K562 (cell line): ENCODE results near the gene MAGI2. TPM values are rescaled to one million over a fixed set of nuclear protein-coding genes. Genes with fewer than 3 reads are reported as not detected.

Source experiments
- ARHGAP35 ChIP-seq: fragments of 450-650 bp; IDR thresholded peaks from 2 replicates; pipeline ENCODE4 v1.6.1; 2018; ENCODE audit not compliant: partially characterized antibody
- GATAD2A ChIP-seq: fragments of 450-650 bp; IDR thresholded peaks from 2 replicates; pipeline ENCODE4 v1.6.1; 2017
- KLF1 ChIP-seq: fragments of 450-650 bp; IDR thresholded peaks from 2 replicates; pipeline ENCODE4 v1.6.1; 2016; ENCODE audit warnings: missing genetic modification characterization, missing compliant biosample characterization
- POLR2H ChIP-seq: IDR thresholded peaks from 2 replicates; pipeline ENCODE4 v1.6.1; 2016; ENCODE audit warnings: missing genetic modification characterization, low read depth, mild to moderate bottlenecking, control low read depth, missing compliant biosample characterization, moderate library complexity
- PRPF4 ChIP-seq: fragments of 200-400 bp; formaldehyde crosslinking; IDR thresholded peaks from one replicate; pipeline ENCODE4 v1.6.1; 2017; ENCODE audit warnings: low read length, low read depth, mild to moderate bottlenecking; ENCODE audit not compliant: insufficient read depth, poor library complexity, severe bottlenecking
- PTTG1 ChIP-seq: fragments of 450-650 bp; IDR thresholded peaks from 2 replicates; pipeline ENCODE4 v1.6.1; 2016; ENCODE audit warnings: low read depth, mild to moderate bottlenecking, missing genetic modification characterization, missing compliant biosample characterization
- SMARCE1 ChIP-seq: fragments of 450-650 bp; IDR thresholded peaks from 2 replicates; pipeline ENCODE4 v1.7.1; 2016; ENCODE audit warnings: mild to moderate bottlenecking
- TBP ChIP-seq: optimal IDR thresholded peaks from 2 replicates; pipeline ENCODE3; 2011; ENCODE audit warnings: low read depth, low read length, improper control_type of control experiment
- TEAD4 ChIP-seq, 2 experiments: sonication (generic) in 1 of 2; formaldehyde crosslinking in 1 of 2; IDR thresholded peaks; 2 replicates each; pipeline versions ENCODE4 v1.6.1 to v1.8.0; 2012 to 2022; ENCODE audit warnings: borderline replicate concordance in 1 of 2, inconsistent platforms in 1 of 2, low read length in 1 of 2, mild to moderate bottlenecking in 1 of 2, missing genetic modification reagents in 1 of 2
- TGIF2 ChIP-seq: sonication (generic); formaldehyde crosslinking; IDR thresholded peaks from 2 replicates; pipeline ENCODE4 v1.8.1; 2022; ENCODE audit warnings: mild to moderate bottlenecking, missing genetic modification reagents, moderate library complexity
- WHSC1 ChIP-seq: IDR thresholded peaks from one replicate; pipeline ENCODE4 v1.6.1; 2012; ENCODE audit warnings: low read length, control low read depth, inconsistent platforms
- ZNF133 ChIP-seq: fragments of 250-450 bp; sonication (Bioruptor Pico); IDR thresholded peaks from 2 replicates; pipeline ENCODE4 v1.4.0; 2020; ENCODE audit warnings: mild to moderate bottlenecking
- ZNF134 ChIP-seq: fragments of 250-450 bp; sonication (Bioruptor Pico); conservative IDR thresholded peaks from 2 replicates; pipeline ENCODE4 v1.4.0; 2020
- ZNF140 ChIP-seq: fragments of 250-450 bp; sonication (Bioruptor Pico); IDR thresholded peaks from 2 replicates; pipeline ENCODE4 v1.8.0; 2021; ENCODE audit warnings: moderate library complexity, mild to moderate bottlenecking, inconsistent platforms
- ZNF347 ChIP-seq: fragments of 450-650 bp; formaldehyde crosslinking; IDR thresholded peaks from 2 replicates; pipeline ENCODE4 v1.4.0; 2020; ENCODE audit warnings: low read depth, mild to moderate bottlenecking, moderate library complexity
- polyA plus RNA-seq, 8 experiments: library from polyadenylated mRNA; depleted of rRNA in 4 of 8; stranded (reverse) in 5 of 8; unstranded in 3 of 8; fragments of >200 nt; fragmentation: Nextera tagmentation in 2 of 8; fragmentation: Illumina TruSeq in 1 of 8; extraction: Ambion mirVana in 2 of 8; extraction: Trizol in 1 of 8; gene quantifications; 2 replicates each; pipeline versions ENCODE4 v1.2.1 to v1.2.3, GENCODE V29; 2011 to 2014; ENCODE audit warnings: inconsistent platforms in 1 of 8, missing spikeins in 1 of 8
- total RNA-seq, 7 experiments: library from RNA; depleted of rRNA in 6 of 7; stranded (reverse); fragments of >200 nt in 6 of 7; fragmentation: Illumina TruSeq in 2 of 7; extraction: Trizol in 2 of 7; gene quantifications; 2 replicates each; pipeline versions ENCODE4 v1.2.1 to v1.2.3, GENCODE V29; 2011 to 2021; ENCODE audit warnings: low replicate concordance in 1 of 7
- TF ChIP-seq, protein P1 (sequence below): sonication (generic); formaldehyde crosslinking; IDR thresholded peaks from 2 replicates; pipeline ENCODE4 v1.8.0; 2022; ENCODE audit warnings: missing genetic modification reagents, mild to moderate bottlenecking, moderate library complexity, borderline replicate concordance
- TF ChIP-seq, protein P2 (sequence below): fragments of 250-450 bp; sonication (Bioruptor Pico); IDR thresholded peaks from 2 replicates; pipeline ENCODE4 v1.4.0; 2020; ENCODE audit warnings: mild to moderate bottlenecking, moderate library complexity
- TF ChIP-seq, protein P3 (sequence below): sonication (generic); formaldehyde crosslinking; IDR thresholded peaks from 2 replicates; pipeline ENCODE4 v1.8.0; 2023; ENCODE audit warnings: mild to moderate bottlenecking, missing genetic modification reagents
- TF ChIP-seq, protein P4 (sequence below): fragments of 250-450 bp; sonication (Bioruptor Pico); IDR thresholded peaks from 2 replicates; pipeline ENCODE4 v1.9.0; 2021; ENCODE audit warnings: mild to moderate bottlenecking, inconsistent platforms

Gene MAGI2
- total and polyA plus RNA-seq, 9 of the 15 experiments (the other 6 are each of a cell fraction or from before 2014, with no cell fraction given) = 0.27 to 1.4 (median 0.70) TPM

DNA sequence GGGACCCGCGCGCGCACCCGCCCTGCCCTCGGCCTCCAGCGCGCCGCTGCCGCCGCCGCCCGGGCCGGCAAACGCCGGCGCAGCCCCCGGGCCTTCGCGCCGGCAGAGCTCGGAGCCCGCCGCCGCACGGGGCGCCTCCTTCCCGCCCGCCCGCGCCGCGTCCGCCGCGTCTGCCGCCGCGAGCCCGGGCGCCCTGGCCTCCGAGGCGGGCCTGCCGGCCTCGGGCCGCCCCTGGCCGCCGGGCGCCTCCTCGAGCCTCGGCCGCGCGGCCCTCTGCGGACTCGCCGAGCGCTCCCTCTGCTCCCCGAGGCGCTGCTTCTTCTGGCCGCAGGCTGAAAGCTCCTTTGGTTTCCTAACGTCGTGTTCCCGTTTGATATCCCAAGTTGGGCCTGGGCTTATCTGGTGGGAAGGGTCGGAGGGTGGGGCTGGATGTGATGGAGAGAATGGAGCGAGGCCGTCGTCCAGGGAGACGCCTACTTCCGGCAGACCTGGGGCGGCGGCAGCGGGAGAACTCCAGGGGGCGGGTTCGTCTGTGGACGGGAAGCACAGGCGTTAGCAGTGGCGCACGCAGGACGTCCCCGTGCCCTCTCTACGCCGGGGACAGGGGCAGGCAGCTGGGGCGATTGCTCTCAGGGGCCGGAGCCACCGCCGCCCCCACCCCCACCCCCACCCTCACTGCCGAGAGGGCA, 1433.9 kb downstream of the MAGI2 start (continued):
- TF ChIP-seq, protein P1, sequence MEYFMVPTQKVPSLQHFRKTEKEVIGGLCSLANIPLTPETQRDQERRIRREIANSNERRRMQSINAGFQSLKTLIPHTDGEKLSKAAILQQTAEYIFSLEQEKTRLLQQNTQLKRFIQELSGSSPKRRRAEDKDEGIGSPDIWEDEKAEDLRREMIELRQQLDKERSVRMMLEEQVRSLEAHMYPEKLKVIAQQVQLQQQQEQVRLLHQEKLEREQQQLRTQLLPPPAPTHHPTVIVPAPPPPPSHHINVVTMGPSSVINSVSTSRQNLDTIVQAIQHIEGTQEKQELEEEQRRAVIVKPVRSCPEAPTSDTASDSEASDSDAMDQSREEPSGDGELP = peak; percentile 72; the same call in 1 of the 2 replicates
- no peak for TF ChIP-seq GATAD2A
- TF ChIP-seq WHSC1 = no peak
- TF ChIP-seq PRPF4 = no peak
- no peak for TF ChIP-seq ZNF133 (CRISPR knock-in tag)
- no peak for TF ChIP-seq TGIF2 (CRISPR knock-in tag)
- TF ChIP-seq SMARCE1 = 0 out of 2 replicates have a peak, but pooled peaks have one; percentile 10
- TF ChIP-seq, protein P2, sequence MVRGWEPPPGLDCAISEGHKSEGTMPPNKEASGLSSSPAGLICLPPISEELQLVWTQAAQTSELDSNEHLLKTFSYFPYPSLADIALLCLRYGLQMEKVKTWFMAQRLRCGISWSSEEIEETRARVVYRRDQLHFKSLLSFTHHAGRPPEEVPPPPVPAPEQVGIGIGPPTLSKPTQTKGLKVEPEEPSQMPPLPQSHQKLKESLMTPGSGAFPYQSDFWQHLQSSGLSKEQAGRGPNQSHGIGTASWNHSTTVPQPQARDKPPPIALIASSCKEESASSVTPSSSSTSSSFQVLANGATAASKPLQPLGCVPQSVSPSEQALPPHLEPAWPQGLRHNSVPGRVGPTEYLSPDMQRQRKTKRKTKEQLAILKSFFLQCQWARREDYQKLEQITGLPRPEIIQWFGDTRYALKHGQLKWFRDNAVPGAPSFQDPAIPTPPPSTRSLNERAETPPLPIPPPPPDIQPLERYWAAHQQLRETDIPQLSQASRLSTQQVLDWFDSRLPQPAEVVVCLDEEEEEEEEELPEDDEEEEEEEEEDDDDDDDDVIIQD (CRISPR knock-in tag) = no peak
- peak; percentile 49 for TF ChIP-seq KLF1 (tag)
- TF ChIP-seq, protein P3, sequence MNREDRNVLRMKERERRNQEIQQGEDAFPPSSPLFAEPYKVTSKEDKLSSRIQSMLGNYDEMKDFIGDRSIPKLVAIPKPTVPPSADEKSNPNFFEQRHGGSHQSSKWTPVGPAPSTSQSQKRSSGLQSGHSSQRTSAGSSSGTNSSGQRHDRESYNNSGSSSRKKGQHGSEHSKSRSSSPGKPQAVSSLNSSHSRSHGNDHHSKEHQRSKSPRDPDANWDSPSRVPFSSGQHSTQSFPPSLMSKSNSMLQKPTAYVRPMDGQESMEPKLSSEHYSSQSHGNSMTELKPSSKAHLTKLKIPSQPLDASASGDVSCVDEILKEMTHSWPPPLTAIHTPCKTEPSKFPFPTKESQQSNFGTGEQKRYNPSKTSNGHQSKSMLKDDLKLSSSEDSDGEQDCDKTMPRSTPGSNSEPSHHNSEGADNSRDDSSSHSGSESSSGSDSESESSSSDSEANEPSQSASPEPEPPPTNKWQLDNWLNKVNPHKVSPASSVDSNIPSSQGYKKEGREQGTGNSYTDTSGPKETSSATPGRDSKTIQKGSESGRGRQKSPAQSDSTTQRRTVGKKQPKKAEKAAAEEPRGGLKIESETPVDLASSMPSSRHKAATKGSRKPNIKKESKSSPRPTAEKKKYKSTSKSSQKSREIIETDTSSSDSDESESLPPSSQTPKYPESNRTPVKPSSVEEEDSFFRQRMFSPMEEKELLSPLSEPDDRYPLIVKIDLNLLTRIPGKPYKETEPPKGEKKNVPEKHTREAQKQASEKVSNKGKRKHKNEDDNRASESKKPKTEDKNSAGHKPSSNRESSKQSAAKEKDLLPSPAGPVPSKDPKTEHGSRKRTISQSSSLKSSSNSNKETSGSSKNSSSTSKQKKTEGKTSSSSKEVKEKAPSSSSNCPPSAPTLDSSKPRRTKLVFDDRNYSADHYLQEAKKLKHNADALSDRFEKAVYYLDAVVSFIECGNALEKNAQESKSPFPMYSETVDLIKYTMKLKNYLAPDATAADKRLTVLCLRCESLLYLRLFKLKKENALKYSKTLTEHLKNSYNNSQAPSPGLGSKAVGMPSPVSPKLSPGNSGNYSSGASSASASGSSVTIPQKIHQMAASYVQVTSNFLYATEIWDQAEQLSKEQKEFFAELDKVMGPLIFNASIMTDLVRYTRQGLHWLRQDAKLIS (CRISPR knock-in tag) = peak; percentile 46; the same call in 1 of the 2 replicates
- no peak for TF ChIP-seq ZNF347 (CRISPR knock-in tag)
- TF ChIP-seq ARHGAP35 = no peak
- no peak for TF ChIP-seq TEAD4 (IDR thresholded peaks at IDR 0.05; ENCODE audit: low read length)
- TF ChIP-seq TEAD4 (CRISPR knock-in tag; IDR thresholded peaks at IDR 0.05; ENCODE audit: borderline replicate concordance) = no peak
- TF ChIP-seq, protein P4, sequence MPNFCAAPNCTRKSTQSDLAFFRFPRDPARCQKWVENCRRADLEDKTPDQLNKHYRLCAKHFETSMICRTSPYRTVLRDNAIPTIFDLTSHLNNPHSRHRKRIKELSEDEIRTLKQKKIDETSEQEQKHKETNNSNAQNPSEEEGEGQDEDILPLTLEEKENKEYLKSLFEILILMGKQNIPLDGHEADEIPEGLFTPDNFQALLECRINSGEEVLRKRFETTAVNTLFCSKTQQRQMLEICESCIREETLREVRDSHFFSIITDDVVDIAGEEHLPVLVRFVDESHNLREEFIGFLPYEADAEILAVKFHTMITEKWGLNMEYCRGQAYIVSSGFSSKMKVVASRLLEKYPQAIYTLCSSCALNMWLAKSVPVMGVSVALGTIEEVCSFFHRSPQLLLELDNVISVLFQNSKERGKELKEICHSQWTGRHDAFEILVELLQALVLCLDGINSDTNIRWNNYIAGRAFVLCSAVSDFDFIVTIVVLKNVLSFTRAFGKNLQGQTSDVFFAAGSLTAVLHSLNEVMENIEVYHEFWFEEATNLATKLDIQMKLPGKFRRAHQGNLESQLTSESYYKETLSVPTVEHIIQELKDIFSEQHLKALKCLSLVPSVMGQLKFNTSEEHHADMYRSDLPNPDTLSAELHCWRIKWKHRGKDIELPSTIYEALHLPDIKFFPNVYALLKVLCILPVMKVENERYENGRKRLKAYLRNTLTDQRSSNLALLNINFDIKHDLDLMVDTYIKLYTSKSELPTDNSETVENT (CRISPR knock-in tag) = peak; percentile 21; the same call in 1 of the 2 replicates
- TF ChIP-seq ZNF134 (CRISPR knock-in tag) = peak; percentile 51; the same call in 1 of the 2 replicates
- no peak for TF ChIP-seq ZNF140
- peak; percentile 67 for TF ChIP-seq TBP
- peak; percentile 72 for TF ChIP-seq POLR2H (tag)
- TF ChIP-seq PTTG1 = no peak
